Measurements from ENCODE around the gene IL2RA.

- TF ChIP-seq TCF3 (IDR thresholded peaks at IDR 0.05; ENCODE audit: borderline replicate concordance, insufficient read depth, low read depth, low read length) (no peak), NKRF (conservative IDR thresholded peaks at IDR 0.05) (no peak), CHD4 (IDR thresholded peaks at IDR 0.05) (no peak)
These were observed 47.2 kb upstream of the IL2RA start for GRCh38 chr10:6109444-6109775.
